Cardiac muscle cell (in vitro differentiated cells and primary cell): ENCODE measurements around the gene CCSER1. TPM values are rescaled to one million over a fixed set of nuclear protein-coding genes. Genes with fewer than 3 reads are reported as not detected.
"Not testable (repeated sequence)": the region's sequence is repeated elsewhere in the genome, so short reads cannot be mapped to it uniquely, and the experiment has no call there.

Source experiments
- DNase-seq, 2 donors: peaks; one replicate each; pipeline versions ENCODE4 v3.0.0 to v3.0.0-alpha.2; 2010 to 2017; ENCODE audit warnings: low read depth in 1 of 2, low spot score in 1 of 2
- H3K27ac ChIP-seq: fragments of 200-600 bp; sonication (generic); 2 replicates; pipeline ENCODE4 v1.5.1; 2016
- H3K27me3 ChIP-seq: fragments of 200-600 bp; sonication (generic); 2 replicates; pipeline ENCODE4 v1.6.0; 2016; ENCODE audit warnings: control low read depth
- H3K36me3 ChIP-seq: fragments of 200-600 bp; sonication (generic); 2 replicates; pipeline ENCODE4 v1.5.1; 2016; ENCODE audit warnings: control low read depth
- H3K4me1 ChIP-seq: fragments of 200-600 bp; sonication (generic); 2 replicates; pipeline ENCODE4 v1.8.1; 2017; ENCODE audit warnings: low read depth, mild to moderate bottlenecking, mixed run types
- H3K4me3 ChIP-seq: fragments of 200-600 bp; sonication (generic); 2 replicates; pipeline ENCODE4 v1.5.1; 2016; ENCODE audit warnings: mild to moderate bottlenecking
- H3K9me3 ChIP-seq: fragments of 200-600 bp; sonication (generic); 2 replicates; pipeline ENCODE4 v1.5.1; 2017; ENCODE audit warnings: low read depth, mild to moderate bottlenecking, control low read depth
- polyA plus RNA-seq: library from polyadenylated mRNA; unstranded; fragments of >200 nt; fragmentation: Nextera tagmentation; extraction: Ambion mirVana; gene quantifications from 2 replicates; pipeline ENCODE4 v1.2.1, GENCODE V29; 2016
- total RNA-seq: library from RNA; depleted of rRNA; stranded (reverse); fragments of >200 nt; gene quantifications from 2 replicates; pipeline ENCODE4 v1.2.3, GENCODE V29; 2016
- TF ChIP-seq, protein P1 (sequence below): IDR thresholded peaks from 2 replicates; pipeline ENCODE4 v1.5.1; 2012; ENCODE audit warnings: low read depth, mild to moderate bottlenecking, low read length

Gene CCSER1
- total and polyA plus RNA-seq, 2 experiments from 2014 or later = 0.77 to 3.6 TPM

GRCh38 chr4:91369116-91369515 is 1241.9 kb downstream of the CCSER1 start:
- Histone ChIP-seq H3K9me3 (no peaks in the 10 kb centered on the region), H3K4me3 (no peak overlapping the region), H3K36me3 (no peaks in the 10 kb centered on the region), H3K27me3 (no peaks in the 10 kb centered on the region), H3K27ac (no peak overlapping the region), H3K4me1 (no peaks in the 10 kb centered on the region)
- DNase-seq = no peak
- TF ChIP-seq, protein P1, sequence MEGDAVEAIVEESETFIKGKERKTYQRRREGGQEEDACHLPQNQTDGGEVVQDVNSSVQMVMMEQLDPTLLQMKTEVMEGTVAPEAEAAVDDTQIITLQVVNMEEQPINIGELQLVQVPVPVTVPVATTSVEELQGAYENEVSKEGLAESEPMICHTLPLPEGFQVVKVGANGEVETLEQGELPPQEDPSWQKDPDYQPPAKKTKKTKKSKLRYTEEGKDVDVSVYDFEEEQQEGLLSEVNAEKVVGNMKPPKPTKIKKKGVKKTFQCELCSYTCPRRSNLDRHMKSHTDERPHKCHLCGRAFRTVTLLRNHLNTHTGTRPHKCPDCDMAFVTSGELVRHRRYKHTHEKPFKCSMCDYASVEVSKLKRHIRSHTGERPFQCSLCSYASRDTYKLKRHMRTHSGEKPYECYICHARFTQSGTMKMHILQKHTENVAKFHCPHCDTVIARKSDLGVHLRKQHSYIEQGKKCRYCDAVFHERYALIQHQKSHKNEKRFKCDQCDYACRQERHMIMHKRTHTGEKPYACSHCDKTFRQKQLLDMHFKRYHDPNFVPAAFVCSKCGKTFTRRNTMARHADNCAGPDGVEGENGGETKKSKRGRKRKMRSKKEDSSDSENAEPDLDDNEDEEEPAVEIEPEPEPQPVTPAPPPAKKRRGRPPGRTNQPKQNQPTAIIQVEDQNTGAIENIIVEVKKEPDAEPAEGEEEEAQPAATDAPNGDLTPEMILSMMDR = no peak

- no peak for DNase-seq
- Histone ChIP-seq H3K9me3 (no peaks in the 10 kb centered on the region), H3K27me3 (no peaks in the 10 kb centered on the region), H3K36me3 (no peaks in the 10 kb centered on the region), H3K4me1 (no peaks in the 10 kb centered on the region), H3K4me3 (no peak overlapping the region), H3K27ac (no peak overlapping the region)
- TF ChIP-seq, protein P1 = no peak
These were observed 1246.4 kb downstream of the CCSER1 start for GRCh38 chr4:91373546-91373945.

GRCh38 chr4:91405431-91405830 is 1278.2 kb downstream of the CCSER1 start:
- H3K9me3 ChIP-seq, H3K4me1 ChIP-seq, H3K27me3 ChIP-seq, H3K27ac ChIP-seq, H3K4me3 ChIP-seq, H3K36me3 ChIP-seq, DNase-seq: not testable (repeated sequence)

DNA sequence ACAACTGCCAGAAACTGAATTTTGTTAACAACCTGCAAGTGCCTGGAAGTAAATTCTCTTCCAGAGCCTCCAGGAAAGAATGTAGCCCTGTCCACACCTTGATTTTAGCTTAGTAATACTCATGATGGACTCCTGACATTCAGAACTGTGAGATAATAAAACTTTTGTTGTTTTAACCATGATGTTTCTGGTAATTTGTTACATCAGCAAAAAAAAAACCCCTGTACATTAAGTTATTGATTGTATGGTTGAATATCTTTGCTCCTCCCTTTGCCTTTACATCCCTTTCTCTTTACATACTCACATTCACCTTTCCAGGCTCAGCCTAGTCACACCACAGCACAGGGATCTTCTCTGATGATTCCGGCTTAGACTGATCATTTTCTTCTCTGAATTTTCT is 1294.8 kb downstream of the CCSER1 start:
- no peak overlapping the region for H3K27ac ChIP-seq
- H3K36me3 ChIP-seq = no peaks in the 10 kb centered on the region
- DNase-seq = no peak
- TF ChIP-seq, protein P1 = no peak
- H3K4me3 ChIP-seq = no peak overlapping the region
- H3K27me3 ChIP-seq = no peaks in the 10 kb centered on the region
- H3K4me1 ChIP-seq = no peaks in the 10 kb centered on the region
- no peaks in the 10 kb centered on the region for H3K9me3 ChIP-seq

- TF ChIP-seq, protein P1 = no peak
- Histone ChIP-seq H3K4me1 (no peaks in the 10 kb centered on the region), H3K9me3 (no peaks in the 10 kb centered on the region), H3K36me3 (no peaks in the 10 kb centered on the region), H3K27me3 (no peaks in the 10 kb centered on the region), H3K27ac (no peak overlapping the region), H3K4me3 (no peak overlapping the region)
- DNase-seq = no peak
These were observed 1299.5 kb downstream of the CCSER1 start for GRCh38 chr4:91426725-91427124.

GRCh38 chr4:91427171-91427570 is 1300.0 kb downstream of the CCSER1 start:
- Histone ChIP-seq H3K4me3 (no peak overlapping the region), H3K27me3 (no peaks in the 10 kb centered on the region), H3K27ac (no peak overlapping the region), H3K4me1 (no peaks in the 10 kb centered on the region), H3K36me3 (no peaks in the 10 kb centered on the region), H3K9me3 (no peaks in the 10 kb centered on the region)
- DNase-seq = no peak
- TF ChIP-seq, protein P1 = no peak
